Stomach (tissue), 4 donors: Measurements from ENCODE around the gene HDLBP.

ENCODE experiments used
- POLR2A ChIP-seq, 4 donors: fragments of 450-650 bp; IDR thresholded peaks; one replicate each; pipeline ENCODE4 v1.6.1; 2016; ENCODE audit warnings: antibody characterized with exemption in 4 of 4, control low read depth in 2 of 4, mild to moderate bottlenecking in 1 of 4, moderate library complexity in 1 of 4
- POLR2AphosphoS5 ChIP-seq, 3 donors: sonication (generic); formaldehyde crosslinking; IDR thresholded peaks; one replicate each; pipeline ENCODE4 v1.6.1; 2016; ENCODE audit warnings: antibody characterized with exemption in 3 of 3
- TF ChIP-seq, protein P1 (sequence below), 7 experiments: fragments of 450-650 bp in 4 of 7; fragments of 200-600 bp in 3 of 7; sonication (generic) in 3 of 7; IDR thresholded peaks; one replicate each; pipeline ENCODE4 v1.5.1; 2016 to 2019; ENCODE audit warnings: antibody characterized with exemption in 7 of 7, control low read depth in 2 of 7, mild to moderate bottlenecking in 1 of 7

DNA sequence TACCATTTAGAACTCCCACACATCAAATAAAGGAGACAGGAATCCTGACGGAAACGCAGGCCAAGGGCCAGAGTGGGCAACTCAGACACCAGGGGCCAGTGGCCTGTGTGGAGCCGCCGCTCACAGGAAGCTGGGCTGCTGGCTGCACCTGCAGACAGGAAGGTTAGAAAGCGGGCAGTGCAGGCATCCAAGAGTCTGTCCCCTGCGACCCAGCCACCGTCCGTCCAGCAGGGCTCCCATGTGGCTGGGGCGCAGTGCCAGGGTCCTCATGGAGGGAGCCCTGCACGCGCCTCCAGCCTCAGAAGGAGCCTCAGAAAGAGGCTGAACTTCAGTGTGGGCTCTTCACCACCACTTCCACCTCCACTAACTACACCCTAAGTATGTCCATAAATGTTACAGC lies 129.5 kb downstream of the HDLBP start:
- TF ChIP-seq POLR2A (IDR thresholded peaks at IDR 0.05) (no peak), POLR2AphosphoS5 (IDR thresholded peaks at IDR 0.05) (no peak)
- TF ChIP-seq, protein P1, sequence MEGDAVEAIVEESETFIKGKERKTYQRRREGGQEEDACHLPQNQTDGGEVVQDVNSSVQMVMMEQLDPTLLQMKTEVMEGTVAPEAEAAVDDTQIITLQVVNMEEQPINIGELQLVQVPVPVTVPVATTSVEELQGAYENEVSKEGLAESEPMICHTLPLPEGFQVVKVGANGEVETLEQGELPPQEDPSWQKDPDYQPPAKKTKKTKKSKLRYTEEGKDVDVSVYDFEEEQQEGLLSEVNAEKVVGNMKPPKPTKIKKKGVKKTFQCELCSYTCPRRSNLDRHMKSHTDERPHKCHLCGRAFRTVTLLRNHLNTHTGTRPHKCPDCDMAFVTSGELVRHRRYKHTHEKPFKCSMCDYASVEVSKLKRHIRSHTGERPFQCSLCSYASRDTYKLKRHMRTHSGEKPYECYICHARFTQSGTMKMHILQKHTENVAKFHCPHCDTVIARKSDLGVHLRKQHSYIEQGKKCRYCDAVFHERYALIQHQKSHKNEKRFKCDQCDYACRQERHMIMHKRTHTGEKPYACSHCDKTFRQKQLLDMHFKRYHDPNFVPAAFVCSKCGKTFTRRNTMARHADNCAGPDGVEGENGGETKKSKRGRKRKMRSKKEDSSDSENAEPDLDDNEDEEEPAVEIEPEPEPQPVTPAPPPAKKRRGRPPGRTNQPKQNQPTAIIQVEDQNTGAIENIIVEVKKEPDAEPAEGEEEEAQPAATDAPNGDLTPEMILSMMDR (IDR thresholded peaks at IDR 0.05), result no peak
